Spleen (tissue), 11 donors: ENCODE data around the gene KRT13. TPM values are rescaled to one million over a fixed set of nuclear protein-coding genes. Genes with fewer than 3 reads are reported as not detected.
A peak's percentile ranks its signal among the peaks of the same experiment; 100 is the strongest.

Experiments
- DNase-seq: peaks from one replicate; pipeline ENCODE4 v3.0.0-alpha.2; 2020
- H3K27ac ChIP-seq, 8 donors: fragments of 200-600 bp; sonication (generic) in 7 of 8; 1 replicate in 4 of 8; 2 replicates in 4 of 8; pipeline versions ENCODE4 v1.5.0 to v1.8.0; 2016 to 2021; ENCODE audit warnings: inconsistent platforms in 4 of 8, mild to moderate bottlenecking in 4 of 8, moderate library complexity in 1 of 8
- H3K27me3 ChIP-seq, 7 donors: fragments of 200-600 bp; sonication (generic) in 6 of 7; replicated peaks in 1 of 7; 1 replicate in 4 of 7; 2 replicates in 3 of 7; pipeline versions ENCODE4 v1.5.0 to v1.8.0; 2016 to 2021; ENCODE audit warnings: inconsistent platforms in 3 of 7, mild to moderate bottlenecking in 1 of 7
- H3K36me3 ChIP-seq, 6 donors: fragments of 200-600 bp; sonication (generic) in 5 of 6; 1 replicate in 4 of 6; 2 replicates in 2 of 6; pipeline versions ENCODE4 v1.5.0 to v1.8.0; 2016 to 2021; ENCODE audit warnings: inconsistent platforms in 2 of 6
- H3K4me1 ChIP-seq, 6 donors: fragments of 200-600 bp; sonication (generic) in 5 of 6; 1 replicate in 3 of 6; 2 replicates in 3 of 6; pipeline versions ENCODE4 v1.5.0 to v1.8.0; 2016 to 2021; ENCODE audit warnings: inconsistent platforms in 3 of 6
- H3K4me3 ChIP-seq, 8 donors: fragments of 200-600 bp; sonication (generic) in 7 of 8; 1 replicate in 4 of 8; 2 replicates in 4 of 8; pipeline versions ENCODE4 v1.5.0 to v1.8.0; 2016 to 2021; ENCODE audit warnings: inconsistent platforms in 4 of 8, mild to moderate bottlenecking in 4 of 8, moderate library complexity in 2 of 8
- H3K9me3 ChIP-seq, 8 donors: fragments of 200-600 bp; sonication (generic) in 7 of 8; 1 replicate in 4 of 8; 2 replicates in 4 of 8; pipeline versions ENCODE4 v1.5.0 to v1.8.0; 2016 to 2021; ENCODE audit warnings: inconsistent platforms in 4 of 8
- POLR2A ChIP-seq, 3 donors: fragments of 450-650 bp; IDR thresholded peaks; one replicate each; pipeline ENCODE4 v1.5.1; 2017; ENCODE audit warnings: antibody characterized with exemption in 3 of 3, mild to moderate bottlenecking in 1 of 3
- POLR2AphosphoS5 ChIP-seq, 3 donors: sonication (generic); formaldehyde crosslinking; IDR thresholded peaks; one replicate each; pipeline ENCODE4 v1.5.1; 2017; ENCODE audit warnings: antibody characterized with exemption in 3 of 3
- WGBS, 5 donors: extraction: QIAGEN DNeasy Blood & Tissue Kit in 3 of 5; methylation state at CpG; one replicate each; pipeline versions ENCODE4 v1.1.5 to v1.1.7; 2013 to 2018; 5-methylcytosine and 5-hydroxymethylcytosine counted together
- intact Hi-C: fragments of 100-400 bp; cut with DNase I; formaldehyde crosslinking; loops from one replicate; pipeline ENCODE4 v1.15.0; 2023; ENCODE audit warnings: low total_unique reads
- polyA plus RNA-seq, 3 donors: library from polyadenylated mRNA; stranded (reverse); fragments of 200-250 nt; gene quantifications; one replicate each; pipeline ENCODE4 v1.2.1, GENCODE V29; 2013
- total RNA-seq, 7 donors: library from RNA; depleted of rRNA in 3 of 7; stranded (reverse); fragments of >200 nt in 3 of 7; fragmentation: NEBNext Ultra II Directional in 4 of 7; extraction: Animal tissue kit (Norgen Biotek cat#: 25700) in 4 of 7; gene quantifications; one replicate each; pipeline versions ENCODE4 v1.1.0 to v1.2.1, GENCODE V29; 2016 to 2021
- TF ChIP-seq, protein P1 (sequence below), 11 experiments: fragments of 200-600 bp in 7 of 11; fragments of 450-650 bp in 4 of 11; sonication (generic) in 4 of 11; IDR thresholded peaks in 8 of 11; conservative IDR thresholded peaks in 3 of 11; 1 replicate in 7 of 11; 2 replicates in 4 of 11; pipeline versions ENCODE4 v1.4.0 to v1.8.0; 2016 to 2021; ENCODE audit warnings: antibody characterized with exemption in 11 of 11, inconsistent platforms in 4 of 11, mild to moderate bottlenecking in 1 of 11
- donor health status: healthy with polysubstance abuse.
- donor health status: DM: no; HTN: no; CAD: no; lungs with moderate emphysema.
- donor health status: DM: no; HTN: no; CAD: no.
- donor health status: Bipolar disorder and iron deficiency.
- donor health status: healthy.
- donor health status: DM: no; HTN: no; CAD: no.
- donor health status: DM: yes; HTN: yes; CAD: no.

KRT13 gene
- total and polyA plus RNA-seq, 10 donors = 1.6 to 26.4 (median 3.8) TPM; not detected in 7

DNA sequence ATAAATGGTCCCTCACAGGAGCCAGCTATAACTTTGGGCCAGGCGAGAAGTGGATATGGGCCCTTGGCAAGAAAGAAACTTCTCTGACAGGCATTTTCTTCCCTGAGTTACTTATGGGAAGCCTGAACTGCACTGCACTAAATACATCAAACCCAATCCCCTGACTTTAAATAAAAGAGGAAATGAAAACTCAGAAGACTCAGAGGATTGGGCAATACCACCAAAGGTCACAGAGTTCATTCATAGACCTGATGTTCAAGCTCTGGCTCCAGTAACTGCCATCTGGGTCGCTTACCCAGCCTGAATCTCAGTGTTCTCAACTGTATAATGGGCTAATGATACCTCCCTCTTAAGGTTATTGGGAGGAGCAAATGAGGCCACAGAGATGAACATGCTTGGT, 25.3 kb downstream of the KRT13 start:
- H3K36me3 ChIP-seq = no peaks in the 10 kb centered on the region
- H3K27ac ChIP-seq = peak overlapping the region in 1 of 8 donors; percentile 46
- no peaks in the 10 kb centered on the region for H3K27me3 ChIP-seq
- WGBS, 5 donors = 42 to 71% (median 59%) methylated on average over 2 of the region's 2 CpGs
- no peak overlapping the region for H3K4me3 ChIP-seq
- TF ChIP-seq, protein P1, sequence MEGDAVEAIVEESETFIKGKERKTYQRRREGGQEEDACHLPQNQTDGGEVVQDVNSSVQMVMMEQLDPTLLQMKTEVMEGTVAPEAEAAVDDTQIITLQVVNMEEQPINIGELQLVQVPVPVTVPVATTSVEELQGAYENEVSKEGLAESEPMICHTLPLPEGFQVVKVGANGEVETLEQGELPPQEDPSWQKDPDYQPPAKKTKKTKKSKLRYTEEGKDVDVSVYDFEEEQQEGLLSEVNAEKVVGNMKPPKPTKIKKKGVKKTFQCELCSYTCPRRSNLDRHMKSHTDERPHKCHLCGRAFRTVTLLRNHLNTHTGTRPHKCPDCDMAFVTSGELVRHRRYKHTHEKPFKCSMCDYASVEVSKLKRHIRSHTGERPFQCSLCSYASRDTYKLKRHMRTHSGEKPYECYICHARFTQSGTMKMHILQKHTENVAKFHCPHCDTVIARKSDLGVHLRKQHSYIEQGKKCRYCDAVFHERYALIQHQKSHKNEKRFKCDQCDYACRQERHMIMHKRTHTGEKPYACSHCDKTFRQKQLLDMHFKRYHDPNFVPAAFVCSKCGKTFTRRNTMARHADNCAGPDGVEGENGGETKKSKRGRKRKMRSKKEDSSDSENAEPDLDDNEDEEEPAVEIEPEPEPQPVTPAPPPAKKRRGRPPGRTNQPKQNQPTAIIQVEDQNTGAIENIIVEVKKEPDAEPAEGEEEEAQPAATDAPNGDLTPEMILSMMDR (IDR thresholded peaks at IDR 0.05 in 8 of 11, conservative IDR thresholded peaks at IDR 0.05 in 3 of 11) = no peak
- TF ChIP-seq POLR2AphosphoS5 (IDR thresholded peaks at IDR 0.05) (no peak), POLR2A (IDR thresholded peaks at IDR 0.05) (no peak)
- H3K9me3 ChIP-seq = no peaks in the 10 kb centered on the region
- intact Hi-C loops = no loop called here
- H3K4me1 ChIP-seq = peaks cover 0 to 20% (median 6%) of the 10 kb centered on the region in 6 donors
- no peak for DNase-seq

DNA sequence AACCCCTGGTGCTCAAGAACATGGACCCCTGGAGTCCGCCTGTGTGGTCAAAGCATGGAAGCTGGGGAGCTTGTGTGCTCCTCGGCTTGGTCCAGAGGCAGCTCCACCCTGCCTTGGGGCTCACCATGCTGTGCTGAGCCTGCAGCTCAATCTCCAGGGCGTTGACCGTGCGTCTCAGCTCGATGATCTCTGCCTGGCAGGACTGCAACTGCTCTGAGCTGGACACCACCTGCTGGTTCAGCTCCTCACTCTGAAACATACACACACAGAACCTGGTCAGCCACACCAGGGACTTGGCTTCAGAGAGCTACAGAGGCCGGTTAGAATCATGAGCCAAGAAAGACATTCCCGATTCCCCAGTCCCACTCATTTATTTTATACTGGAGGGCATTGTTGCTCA, 27.2 kb downstream of the KRT13 start:
- WGBS, 5 donors = 72 to 92% (median 89%) methylated on average over 2 to 8 of the region's 8 CpGs
- intact Hi-C loops = no loop called here

DNA sequence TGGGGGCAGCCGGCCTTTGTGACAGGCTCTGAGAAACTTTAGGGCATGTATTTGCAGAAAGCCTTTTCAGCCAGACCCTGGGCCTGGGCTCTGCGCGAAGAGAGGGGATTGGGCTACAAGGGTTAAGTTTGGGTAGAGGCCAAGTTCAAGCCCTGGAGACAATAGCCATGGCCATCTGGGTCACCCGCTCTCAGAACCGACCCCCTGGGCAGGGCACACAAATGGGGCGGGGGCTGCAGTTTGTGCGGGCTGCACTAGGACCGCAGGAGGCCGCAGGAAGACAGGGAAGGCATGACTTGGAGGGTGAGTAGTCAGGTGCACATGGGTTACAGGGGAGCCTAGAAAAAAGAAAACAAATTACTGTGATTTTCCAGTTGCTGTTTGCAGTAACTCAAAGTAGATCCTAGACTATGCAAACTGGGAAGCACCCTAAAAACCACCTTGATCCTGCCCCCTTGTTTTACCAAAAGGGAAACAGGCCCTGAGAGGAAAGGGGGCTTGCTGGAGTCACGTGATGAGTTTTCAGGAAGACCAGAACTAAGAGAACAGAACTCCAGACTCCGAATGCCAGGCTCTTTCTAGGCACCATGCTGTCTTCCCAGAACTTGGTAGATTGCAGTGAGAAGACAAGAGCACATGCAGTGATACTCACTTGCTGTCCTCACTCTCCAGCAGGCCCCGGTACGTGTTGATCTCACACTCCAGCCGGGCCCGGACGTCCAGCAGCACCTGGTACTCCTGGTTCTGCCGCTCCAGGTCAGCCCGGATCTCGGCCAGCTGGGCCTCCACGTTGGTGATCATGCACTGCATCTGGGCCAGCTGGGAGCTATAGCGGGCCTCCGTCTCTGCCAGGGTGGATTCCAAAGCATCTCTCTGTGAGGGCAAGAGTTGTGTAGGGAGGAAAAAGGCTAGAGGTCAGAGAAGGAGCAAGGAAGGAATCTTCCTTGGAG, 28.3 kb downstream of the KRT13 start:
- TF ChIP-seq, protein P1 (IDR thresholded peaks at IDR 0.05 in 8 of 11, conservative IDR thresholded peaks at IDR 0.05 in 3 of 11) = no peak
- no peak for TF ChIP-seq POLR2A (IDR thresholded peaks at IDR 0.05)
- TF ChIP-seq POLR2AphosphoS5 (IDR thresholded peaks at IDR 0.05) = no peak
- Histone ChIP-seq H3K27ac (no peak overlapping the region), H3K4me3 (no peak overlapping the region), H3K4me1 (peaks cover 0 to 9% (median 4%) of the 10 kb centered on the region in 6 donors), H3K9me3 (peaks cover 0 to 5% (median 0%) of the 10 kb centered on the region in 8 donors), H3K27me3 (peaks cover 0 to 5% (median 0%) of the 10 kb centered on the region in 7 donors), H3K36me3 (no peaks in the 10 kb centered on the region)
- WGBS, 5 donors = 82 to 91% (median 84%) methylated on average over 20 to 22 of the region's 22 CpGs
- intact Hi-C loops = no loop called here
- no peak for DNase-seq

More for the DNA sequence above, 27.2 kb downstream of the KRT13 start:
- H3K9me3 ChIP-seq = peaks cover 0 to 5% (median 0%) of the 10 kb centered on the region in 8 donors
- no peaks in the 10 kb centered on the region for H3K36me3 ChIP-seq
- H3K27me3 ChIP-seq = no peaks in the 10 kb centered on the region
- peaks cover 0 to 9% (median 4%) of the 10 kb centered on the region in 6 donors for H3K4me1 ChIP-seq
- H3K27ac ChIP-seq = no peak overlapping the region
- DNase-seq = no peak
- TF ChIP-seq POLR2A (IDR thresholded peaks at IDR 0.05) (no peak), POLR2AphosphoS5 (IDR thresholded peaks at IDR 0.05) (no peak)
- TF ChIP-seq, protein P1 (IDR thresholded peaks at IDR 0.05 in 8 of 11, conservative IDR thresholded peaks at IDR 0.05 in 3 of 11) = no peak
- H3K4me3 ChIP-seq = no peak overlapping the region

DNA sequence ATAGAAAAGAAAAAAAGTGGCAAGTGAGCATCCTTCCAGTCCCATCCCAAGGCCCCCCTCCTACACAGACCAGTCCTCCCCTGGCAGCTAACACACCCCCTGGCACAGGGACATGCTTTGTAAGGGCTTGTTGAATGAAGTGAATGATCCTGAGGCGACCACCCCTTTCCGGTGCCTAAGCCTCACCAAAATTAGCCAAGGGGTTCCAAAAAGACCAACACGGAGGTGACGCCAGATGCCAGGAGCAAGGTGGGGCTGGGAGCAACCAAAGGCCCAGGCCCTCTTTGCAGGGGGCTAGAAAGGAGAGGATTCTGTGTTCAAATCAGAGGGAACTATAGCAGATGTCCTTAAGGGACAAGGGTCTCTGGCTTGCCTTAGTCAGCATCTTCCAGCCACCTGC, 30.0 kb downstream of the KRT13 start:
- DNase-seq = no peak
- Histone ChIP-seq H3K36me3 (no peaks in the 10 kb centered on the region), H3K9me3 (peaks cover 0 to 8% (median 0%) of the 10 kb centered on the region in 8 donors), H3K4me3 (no peak overlapping the region), H3K27ac (no peak overlapping the region), H3K4me1 (peaks cover 0 to 9% (median 4%) of the 10 kb centered on the region in 6 donors), H3K27me3 (peaks cover 0 to 7% (median 0%) of the 10 kb centered on the region in 7 donors)
- intact Hi-C loops = no loop called here
- TF ChIP-seq POLR2A (IDR thresholded peaks at IDR 0.05) = no peak
- TF ChIP-seq, protein P1 (IDR thresholded peaks at IDR 0.05 in 8 of 11, conservative IDR thresholded peaks at IDR 0.05 in 3 of 11) = no peak
- TF ChIP-seq POLR2AphosphoS5 (IDR thresholded peaks at IDR 0.05) = no peak
- 83 to 95% (median 93%) methylated on average over 4 of the region's 4 CpGs for WGBS, 5 donors
